Smooth muscle cell (in vitro differentiated cells): ENCODE data around the gene OR1M1. TPM values are rescaled to one million over a fixed set of nuclear protein-coding genes. Genes with fewer than 3 reads are reported as not detected.
"Not testable (repeated sequence)": the region's sequence is repeated elsewhere in the genome, so short reads cannot be mapped to it uniquely, and the experiment has no call there.

ENCODE experiments used
- DNase-seq: peaks from one replicate; lab custom pipeline; 2025; ENCODE audit not compliant: unreplicated experiment; lab: John Stamatoyannopoulos, UW
- H2AFZ ChIP-seq: fragments of 200-600 bp; sonication (generic); 2 replicates; pipeline ENCODE4 v1.6.0; 2016; ENCODE audit warnings: antibody characterized with exemption, low read depth, mild to moderate bottlenecking
- H3F3A ChIP-seq: fragments of 200-600 bp; sonication (generic); 2 replicates; pipeline ENCODE4 v1.6.0; 2017; ENCODE audit warnings: antibody characterized with exemption, low read depth
- H3K27ac ChIP-seq: fragments of 200-600 bp; sonication (generic); 2 replicates; pipeline ENCODE4 v1.5.1; 2016; ENCODE audit warnings: low read depth, mild to moderate bottlenecking
- H3K27me3 ChIP-seq: fragments of 200-600 bp; sonication (generic); 2 replicates; pipeline ENCODE4 v1.6.1; 2016; ENCODE audit warnings: low read depth, mild to moderate bottlenecking
- H3K36me3 ChIP-seq: fragments of 200-600 bp; sonication (generic); 2 replicates; pipeline ENCODE4 v1.5.1; 2016; ENCODE audit warnings: low read depth
- H3K4me1 ChIP-seq: fragments of 200-600 bp; sonication (generic); 2 replicates; pipeline ENCODE4 v1.5.1; 2016; ENCODE audit warnings: low read depth
- H3K4me2 ChIP-seq: fragments of 200-600 bp; sonication (generic); 2 replicates; pipeline ENCODE4 v1.6.0; 2016; ENCODE audit warnings: mild to moderate bottlenecking
- H3K4me3 ChIP-seq: fragments of 200-600 bp; sonication (generic); 2 replicates; pipeline ENCODE4 v1.5.1; 2016; ENCODE audit warnings: mild to moderate bottlenecking
- H3K79me2 ChIP-seq: fragments of 200-600 bp; sonication (generic); 2 replicates; pipeline ENCODE4 v1.6.0; 2016; ENCODE audit warnings: low read depth, mild to moderate bottlenecking
- H3K9ac ChIP-seq: fragments of 200-600 bp; sonication (generic); 2 replicates; pipeline ENCODE4 v1.6.0; 2016; ENCODE audit warnings: low read depth
- H3K9me3 ChIP-seq: fragments of 200-600 bp; sonication (generic); replicated peaks from 2 replicates; pipeline ENCODE4 v1.5.1; 2016; ENCODE audit warnings: low read depth
- H4K20me1 ChIP-seq: fragments of 200-600 bp; sonication (generic); 2 replicates; pipeline ENCODE4 v1.6.0; 2016; ENCODE audit warnings: low read depth
- WGBS: methylation state at CpG from one replicate; pipeline ENCODE4 v1.1.7; 2016; ENCODE audit warnings: low lambda C conversion rate; 5-methylcytosine and 5-hydroxymethylcytosine counted together
- polyA plus RNA-seq: library from polyadenylated mRNA; unstranded; fragments of >200 nt; fragmentation: Nextera tagmentation; extraction: Ambion mirVana; gene quantifications from 2 replicates; pipeline ENCODE4 v1.2.1, GENCODE V29; 2016
- total RNA-seq: library from RNA; depleted of rRNA; stranded (reverse); fragments of >200 nt; gene quantifications from 2 replicates; pipeline ENCODE4 v1.2.3, GENCODE V29; 2014
- TF ChIP-seq, protein P1 (sequence below): fragments of 200-600 bp; sonication (generic); IDR thresholded peaks from 2 replicates; pipeline ENCODE4 v1.5.1; 2017; ENCODE audit warnings: borderline replicate concordance, mild to moderate bottlenecking, antibody characterized with exemption; ENCODE audit not compliant: insufficient read depth, poor library complexity, severe bottlenecking

The OR1M1 gene
- total and polyA plus RNA-seq, 2 experiments from 2014 or later, result not detected

DNA sequence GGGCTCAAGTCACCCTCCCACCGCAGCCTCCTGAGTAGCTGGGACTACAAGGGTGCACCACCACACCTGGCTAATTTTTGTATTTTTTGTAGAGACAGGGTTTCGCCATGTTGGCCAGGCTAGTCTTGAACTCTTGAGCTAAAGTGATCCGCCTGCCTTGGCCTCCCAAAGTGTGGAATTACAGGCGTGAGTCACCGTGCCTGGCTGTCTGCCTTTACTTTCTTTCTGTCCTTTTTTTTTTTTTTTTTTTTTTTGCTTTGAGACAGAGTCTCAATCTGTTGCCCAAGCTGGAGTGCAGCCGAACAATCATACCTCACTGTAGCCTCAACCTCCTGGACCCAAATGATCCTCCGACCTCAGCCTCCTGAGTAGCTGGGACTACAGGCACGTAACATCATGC, 25.0 kb upstream of the OR1M1 start:
- Histone ChIP-seq H3K4me2 (no peak overlapping the region), H3K36me3 (no peaks in the 10 kb centered on the region), H3F3A (no peaks in the 10 kb centered on the region), H3K4me3 (no peak overlapping the region), H3K27me3 (no peaks in the 10 kb centered on the region), H3K9ac (no peak overlapping the region), H3K79me2 (no peaks in the 10 kb centered on the region), H3K4me1 (no peaks in the 10 kb centered on the region), H4K20me1 (no peaks in the 10 kb centered on the region), H3K27ac (no peak overlapping the region), H3K9me3 (no peaks in the 10 kb centered on the region), H2AFZ (no peak overlapping the region)
- TF ChIP-seq, protein P1, sequence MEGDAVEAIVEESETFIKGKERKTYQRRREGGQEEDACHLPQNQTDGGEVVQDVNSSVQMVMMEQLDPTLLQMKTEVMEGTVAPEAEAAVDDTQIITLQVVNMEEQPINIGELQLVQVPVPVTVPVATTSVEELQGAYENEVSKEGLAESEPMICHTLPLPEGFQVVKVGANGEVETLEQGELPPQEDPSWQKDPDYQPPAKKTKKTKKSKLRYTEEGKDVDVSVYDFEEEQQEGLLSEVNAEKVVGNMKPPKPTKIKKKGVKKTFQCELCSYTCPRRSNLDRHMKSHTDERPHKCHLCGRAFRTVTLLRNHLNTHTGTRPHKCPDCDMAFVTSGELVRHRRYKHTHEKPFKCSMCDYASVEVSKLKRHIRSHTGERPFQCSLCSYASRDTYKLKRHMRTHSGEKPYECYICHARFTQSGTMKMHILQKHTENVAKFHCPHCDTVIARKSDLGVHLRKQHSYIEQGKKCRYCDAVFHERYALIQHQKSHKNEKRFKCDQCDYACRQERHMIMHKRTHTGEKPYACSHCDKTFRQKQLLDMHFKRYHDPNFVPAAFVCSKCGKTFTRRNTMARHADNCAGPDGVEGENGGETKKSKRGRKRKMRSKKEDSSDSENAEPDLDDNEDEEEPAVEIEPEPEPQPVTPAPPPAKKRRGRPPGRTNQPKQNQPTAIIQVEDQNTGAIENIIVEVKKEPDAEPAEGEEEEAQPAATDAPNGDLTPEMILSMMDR, result no peak
- no peak for DNase-seq
- WGBS, result 89% methylated on average over 8 of the region's 8 CpGs

DNA sequence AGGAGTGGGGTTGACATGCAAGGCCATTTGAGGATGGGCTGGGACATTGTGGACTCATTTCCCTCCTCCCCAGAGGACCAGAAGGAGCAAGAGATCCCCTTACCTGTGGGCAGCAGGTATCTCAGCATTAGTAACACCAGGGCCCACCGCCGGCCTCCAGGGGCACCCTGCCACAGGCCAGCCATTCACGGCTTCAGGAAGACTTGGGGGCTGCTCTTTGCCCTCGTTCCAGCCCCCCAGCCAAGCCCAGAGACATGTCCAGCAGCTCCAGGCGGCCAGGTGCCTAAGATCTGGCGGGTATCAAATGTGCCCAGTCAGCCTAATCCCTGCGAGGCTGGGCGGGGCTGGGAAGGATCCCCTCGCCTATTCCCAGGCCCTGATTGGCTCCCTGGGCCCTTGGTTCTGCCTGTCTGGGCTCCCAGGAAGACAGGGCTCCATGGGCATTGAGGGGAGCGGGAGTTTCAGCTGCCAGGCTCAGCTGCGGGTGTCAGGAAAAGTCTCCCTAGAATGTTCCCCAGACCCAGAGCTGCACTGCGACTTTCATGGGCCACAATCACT, 21.3 kb upstream of the OR1M1 start:
- H3K9me3 ChIP-seq, result no peaks in the 10 kb centered on the region
- H3K27ac ChIP-seq, result no peak overlapping the region
- TF ChIP-seq, protein P1, result no peak

DNA sequence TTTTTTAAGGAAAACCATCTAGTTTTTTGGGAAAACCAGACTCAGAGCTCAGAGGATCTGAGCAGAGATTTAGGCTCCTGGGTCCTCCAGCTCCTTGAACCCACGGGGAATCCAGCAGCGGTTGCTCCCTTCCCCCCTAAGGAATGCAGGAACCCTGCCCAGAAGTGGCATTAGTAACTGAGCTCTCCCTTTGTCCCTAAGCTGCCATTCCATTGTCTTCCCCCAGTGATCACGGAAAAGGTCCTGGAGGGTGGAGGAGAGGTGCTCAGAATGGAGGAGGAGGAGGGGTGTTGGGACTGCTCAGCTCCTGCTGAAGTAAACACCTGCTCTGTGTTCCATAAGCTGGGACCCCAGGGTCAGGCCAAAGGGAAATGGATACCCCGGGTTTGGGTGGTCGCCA, 16.8 kb upstream of the OR1M1 start:
- Histone ChIP-seq H3K4me2 (no peak overlapping the region), H3F3A (peaks cover 2% of the 10 kb centered on the region), H3K9ac (no peak overlapping the region), H2AFZ (no peak overlapping the region), H3K36me3 (no peaks in the 10 kb centered on the region), H3K27ac (no peak overlapping the region), H3K4me1 (peaks cover 1% of the 10 kb centered on the region), H3K9me3 (no peaks in the 10 kb centered on the region), H3K4me3 (no peak overlapping the region), H4K20me1 (no peaks in the 10 kb centered on the region), H3K27me3 (no peaks in the 10 kb centered on the region), H3K79me2 (no peaks in the 10 kb centered on the region)
- 34% methylated on average over 5 of the region's 5 CpGs for WGBS
- TF ChIP-seq, protein P1, result no peak
- DNase-seq, result no peak

More for the DNA sequence above, 21.3 kb upstream of the OR1M1 start:
- no peak for DNase-seq
- Histone ChIP-seq H3K4me1 (no peaks in the 10 kb centered on the region), H3K9ac (no peak overlapping the region), H3F3A (no peaks in the 10 kb centered on the region), H2AFZ (no peak overlapping the region), H3K4me2 (no peak overlapping the region), H3K27me3 (no peaks in the 10 kb centered on the region), H3K4me3 (no peak overlapping the region), H3K36me3 (no peaks in the 10 kb centered on the region), H4K20me1 (no peaks in the 10 kb centered on the region), H3K79me2 (no peaks in the 10 kb centered on the region)
- 86% methylated on average over 10 of the region's 12 CpGs for WGBS

DNA sequence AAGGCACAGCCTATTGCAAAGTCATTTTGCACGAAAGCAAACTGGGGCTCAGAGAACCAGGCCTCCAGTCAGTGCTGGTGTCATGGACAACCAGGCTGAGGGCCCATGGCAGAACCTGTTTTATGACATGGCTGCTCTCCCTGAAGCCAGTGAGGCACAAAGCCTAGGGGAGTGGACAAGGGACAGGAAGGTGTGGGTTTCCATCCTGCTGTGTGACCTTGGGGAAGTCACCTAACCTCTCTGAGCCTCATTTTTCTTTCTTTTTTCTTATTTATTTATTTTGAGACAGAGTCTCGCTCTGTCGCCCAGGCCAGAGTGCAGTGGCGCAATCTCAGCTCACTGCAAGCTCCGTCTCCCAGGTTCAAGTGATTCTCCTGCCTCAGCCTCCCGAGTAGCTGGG, 15.1 kb upstream of the OR1M1 start:
- not testable (repeated sequence) for H3K4me2 ChIP-seq, DNase-seq, H2AFZ ChIP-seq, H3K9ac ChIP-seq, H3K27ac ChIP-seq, H3K4me3 ChIP-seq, H3K36me3 ChIP-seq, H3K4me1 ChIP-seq, H4K20me1 ChIP-seq, H3K9me3 ChIP-seq, H3K27me3 ChIP-seq, H3K79me2 ChIP-seq, H3F3A ChIP-seq
- WGBS, result 96% methylated on average over 6 of the region's 6 CpGs
